Measurements from ENCODE around the gene MAGED2.
A peak's percentile ranks its signal among the peaks of the same experiment; 100 is the strongest.
"Not testable (repeated sequence)": the region's sequence is repeated elsewhere in the genome, so short reads cannot be mapped to it uniquely, and the experiment has no call there.

MAGED2 gene
- 82.4 to 133 reads per million in 2 donors for total RNA-seq

DNA sequence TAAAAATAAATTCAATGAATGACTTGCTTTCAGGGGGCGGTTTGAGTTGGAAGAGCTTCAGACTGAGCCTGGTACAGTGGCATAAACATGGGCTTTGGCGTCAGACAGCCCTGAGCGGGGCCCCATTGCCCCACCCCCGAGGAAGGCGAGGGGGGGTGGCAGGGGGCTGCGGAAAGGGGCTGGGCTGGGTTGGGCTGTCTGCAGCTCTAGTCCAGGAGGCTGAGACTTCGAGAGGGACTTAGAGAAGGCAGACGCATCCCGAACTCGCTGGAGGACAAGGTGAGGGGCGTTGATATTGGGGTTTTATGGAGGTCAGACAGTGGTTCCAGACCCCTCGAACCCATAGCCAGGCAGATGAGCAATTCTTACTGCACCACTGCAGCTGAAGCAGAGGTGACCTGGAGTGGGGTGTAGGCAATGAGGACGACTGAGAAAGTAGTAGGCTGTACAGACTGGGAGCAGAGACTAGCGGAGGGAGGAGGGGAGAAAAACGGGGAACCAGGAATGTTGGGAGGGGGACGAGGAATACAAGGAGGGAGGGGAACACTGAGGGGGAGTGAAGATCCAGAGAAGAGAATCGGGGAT, at the start of gene MAGED2:
TSS of gene MAGED2 (plus strand) at position 222 of the 585 bp plus-strand sequence. CDS start 1,587 bp downstream, outside the sequence.
- peak in 3 of 5 experiments; percentile 34 to 69 (median 45) for DNase-seq

DNA sequence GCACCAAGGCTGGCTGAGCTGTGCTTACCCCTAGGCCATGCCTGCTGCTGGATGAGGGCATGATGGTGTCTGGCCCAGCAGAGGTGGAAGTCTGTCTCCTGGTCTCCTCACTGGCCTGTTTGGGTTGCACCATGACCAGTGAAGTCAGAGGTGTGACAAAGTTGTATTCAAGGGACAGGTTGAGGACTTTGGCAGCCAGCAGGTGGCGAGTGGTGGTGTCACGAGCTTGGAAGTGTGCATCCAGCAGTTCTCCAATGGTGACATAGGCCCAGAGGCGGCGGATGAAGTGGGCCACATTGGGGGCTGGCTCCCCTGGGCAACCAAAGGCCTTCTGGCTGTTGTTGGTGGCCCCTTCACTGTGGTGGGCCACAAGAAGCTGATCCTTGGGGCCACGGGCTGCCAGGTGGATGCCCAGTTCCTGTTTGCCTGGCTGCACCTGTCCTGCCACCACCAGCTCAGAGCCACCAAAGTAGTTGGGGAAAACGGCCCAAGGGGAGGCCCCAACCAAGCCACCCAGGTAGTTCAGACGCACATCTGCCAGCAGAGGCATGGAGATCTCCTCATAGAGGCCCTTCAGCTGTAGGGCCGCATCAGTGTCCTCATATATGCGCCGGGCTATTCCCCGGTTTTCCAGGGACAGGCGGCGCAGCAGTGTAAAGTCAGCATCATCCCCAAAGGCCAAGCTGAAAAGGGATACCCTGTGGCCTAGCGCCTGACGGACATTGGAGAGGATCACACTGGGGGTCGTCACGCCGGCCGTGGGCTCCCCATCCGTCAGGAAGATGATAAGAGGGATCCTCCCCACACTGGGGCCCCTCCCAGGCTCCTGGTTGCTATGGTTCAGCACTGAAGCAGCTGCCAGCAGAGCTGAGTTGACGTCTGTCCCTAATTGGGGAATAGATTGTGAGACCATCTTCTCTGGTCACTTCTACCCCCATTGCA, 49.2 kb upstream of the MAGED2 start:
- DNase-seq = no peak

GRCh38 chrX:54774391-54775094, 33.0 kb upstream of the MAGED2 start:
- DNase-seq = not testable (repeated sequence)

- no peak for DNase-seq
Observed at GRCh38 chrX:54776061-54776460, 31.5 kb upstream of the MAGED2 start.

DNA sequence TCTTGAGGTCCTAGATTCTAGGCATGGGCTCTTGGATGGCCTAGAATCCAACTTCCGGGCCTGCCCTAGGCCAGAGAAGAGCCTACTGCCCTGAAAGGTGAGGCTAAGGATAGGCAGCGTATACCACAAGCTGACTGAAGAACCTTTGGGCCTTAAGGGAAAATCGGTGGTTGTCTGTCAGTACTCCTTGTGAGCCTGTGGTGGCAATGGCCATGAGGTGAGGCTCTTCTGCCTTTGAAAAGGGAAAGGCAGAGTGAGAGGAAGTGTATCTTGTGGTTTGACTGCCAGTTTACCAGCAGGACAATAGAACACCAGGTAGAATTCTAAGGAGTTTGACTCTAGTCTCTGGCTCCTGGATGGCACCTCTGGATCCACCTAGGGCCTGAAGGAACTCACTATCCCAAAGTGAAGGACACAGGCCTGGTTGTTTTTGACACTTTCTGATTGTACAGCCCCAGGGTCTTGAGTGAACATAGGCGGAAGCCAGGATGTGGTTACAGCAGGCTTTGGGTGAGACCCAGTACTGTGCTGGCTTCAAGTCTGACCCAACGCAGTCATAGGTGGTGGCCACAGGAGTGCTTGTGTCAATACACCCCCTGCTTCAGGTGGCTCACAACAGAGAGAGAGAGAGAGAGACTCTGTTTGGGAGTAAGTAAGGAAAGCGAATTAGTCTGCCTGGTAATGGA, 30.4 kb upstream of the MAGED2 start:
- DNase-seq = peak in 1 of 5 experiments; percentile 7

DNA sequence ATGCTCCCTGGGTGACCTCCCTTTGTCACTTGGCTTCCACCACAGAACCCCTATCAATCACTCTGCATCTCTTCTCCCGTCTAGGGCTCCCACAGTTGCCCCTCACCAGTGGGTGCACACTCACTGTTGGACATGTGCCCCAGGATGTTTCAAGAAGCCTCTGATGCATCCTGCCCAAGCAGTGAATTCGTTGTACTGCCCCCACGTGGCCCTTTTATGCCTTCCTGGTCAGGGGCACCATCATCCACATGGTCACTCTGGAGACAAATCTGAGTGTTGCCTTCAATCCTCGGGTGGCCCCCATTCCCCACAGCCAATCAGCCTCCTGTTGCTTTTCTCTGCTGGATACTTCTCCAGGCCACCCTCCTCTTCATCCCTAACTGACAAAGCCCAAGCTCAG, 21.6 kb upstream of the MAGED2 start:
- no peak for DNase-seq

DNA sequence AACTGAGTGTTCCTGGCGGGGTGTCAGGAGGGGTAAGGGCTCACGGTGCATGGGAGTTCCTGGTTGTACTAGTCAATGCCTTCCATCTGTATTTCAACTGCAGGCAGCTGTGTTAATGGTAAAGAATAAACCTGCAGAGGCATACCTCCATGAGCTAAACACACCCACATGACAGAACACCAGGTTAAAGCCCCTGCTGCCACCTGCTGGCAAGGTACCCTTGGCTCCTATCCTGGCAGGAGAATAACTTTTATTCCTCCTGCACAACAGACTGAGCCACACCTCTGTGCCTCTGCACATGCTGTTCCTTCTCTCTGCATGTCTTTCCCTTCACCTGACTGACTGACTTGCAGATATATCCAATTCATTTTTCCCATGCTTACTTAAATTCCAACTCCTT, 20.6 kb upstream of the MAGED2 start:
- peak in 1 of 5 experiments; percentile 24 for DNase-seq

GRCh38 chrX:54788446-54788845, 19.1 kb upstream of the MAGED2 start:
- no peak for DNase-seq

- DNase-seq = not testable (repeated sequence)
Observed at GRCh38 chrX:54789405-54789804, 18.1 kb upstream of the MAGED2 start.

DNA sequence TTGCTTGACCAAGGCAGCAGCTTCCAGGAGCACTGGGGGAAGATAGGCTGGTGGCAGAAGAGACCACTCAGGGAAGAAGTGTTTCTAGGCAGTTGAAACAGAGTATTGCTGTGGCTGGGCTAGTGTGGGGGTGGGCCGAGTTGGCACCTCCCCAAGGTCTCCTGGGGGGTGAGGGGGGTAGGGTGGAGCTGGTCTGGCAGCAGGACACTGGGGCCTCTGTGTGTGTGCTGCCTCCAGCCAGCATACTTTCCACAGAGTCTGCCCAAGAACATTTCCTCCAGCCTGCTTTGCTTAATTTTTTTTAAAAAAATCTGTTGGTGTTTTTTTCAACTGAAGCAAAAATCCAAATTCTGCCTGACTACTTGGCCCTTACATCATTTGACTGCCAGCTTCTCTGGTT, 13.5 kb upstream of the MAGED2 start:
- DNase-seq = no peak

- no peak for DNase-seq
Observed at GRCh38 chrX:54794795-54795194, 12.8 kb upstream of the MAGED2 start.

DNA sequence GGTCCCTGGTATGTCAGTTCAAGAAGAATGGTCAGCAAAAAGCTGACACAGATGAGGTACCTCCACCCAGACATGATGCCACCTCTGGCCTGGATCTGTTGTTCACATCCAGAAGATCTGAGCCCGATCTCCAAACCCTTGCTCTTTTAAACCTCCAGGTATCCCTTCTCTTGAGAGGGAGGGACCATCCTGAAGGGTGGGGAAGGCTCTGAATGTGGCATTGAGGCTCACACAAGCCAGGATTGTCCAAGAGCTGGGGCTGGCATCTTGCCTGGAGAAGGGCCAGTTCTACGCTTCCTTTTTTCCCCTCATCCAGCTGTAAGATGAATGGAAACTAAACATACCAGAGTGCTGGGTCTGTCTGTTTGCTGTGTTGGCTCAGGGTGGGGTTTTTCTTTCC, 9.4 kb upstream of the MAGED2 start, which contains the start of gene ITIH6:
TSS of gene ITIH6 (minus strand) at position 119 of the 400 bp plus-strand sequence. CDS start at position 74, 45 bp downstream.
- no peak for DNase-seq

GRCh38 chrX:54799046-54799445, 8.5 kb upstream of the MAGED2 start:
- no peak for DNase-seq

DNA sequence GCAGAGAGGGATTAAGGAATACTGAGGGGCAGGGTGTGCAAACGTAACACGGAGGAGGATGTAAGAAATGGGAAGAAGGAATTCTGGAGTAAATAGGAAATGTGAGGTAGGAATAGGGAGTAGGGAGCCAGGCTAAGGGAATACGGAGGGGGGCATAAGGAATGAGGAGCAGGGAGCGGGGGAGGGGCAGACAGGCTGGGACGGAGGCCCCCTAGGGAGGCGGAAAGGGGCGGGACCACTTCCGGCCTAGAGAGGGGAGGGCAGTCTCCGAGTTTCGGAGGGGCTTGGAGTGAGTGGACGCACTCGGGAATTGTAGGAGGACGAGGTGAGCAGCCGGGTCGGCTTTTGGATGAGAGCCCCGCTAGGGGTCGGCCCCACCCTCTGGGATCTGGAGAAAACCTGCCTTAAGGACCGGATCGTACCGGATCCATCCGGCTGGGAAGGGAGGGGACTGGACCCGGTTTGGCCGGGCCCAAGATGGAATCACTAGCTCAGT, 612 bp downstream of the MAGED2 start:
- DNase-seq = peak in 2 of 5 experiments; percentile 20 to 37

- peak; percentile 66 to 95 (median 85) for DNase-seq
Observed at GRCh38 chrX:54808605-54809483, 1.3 kb downstream of the MAGED2 start.

GRCh38 chrX:54810532-54810931, 3.0 kb downstream of the MAGED2 start:
- DNase-seq = no peak

DNA sequence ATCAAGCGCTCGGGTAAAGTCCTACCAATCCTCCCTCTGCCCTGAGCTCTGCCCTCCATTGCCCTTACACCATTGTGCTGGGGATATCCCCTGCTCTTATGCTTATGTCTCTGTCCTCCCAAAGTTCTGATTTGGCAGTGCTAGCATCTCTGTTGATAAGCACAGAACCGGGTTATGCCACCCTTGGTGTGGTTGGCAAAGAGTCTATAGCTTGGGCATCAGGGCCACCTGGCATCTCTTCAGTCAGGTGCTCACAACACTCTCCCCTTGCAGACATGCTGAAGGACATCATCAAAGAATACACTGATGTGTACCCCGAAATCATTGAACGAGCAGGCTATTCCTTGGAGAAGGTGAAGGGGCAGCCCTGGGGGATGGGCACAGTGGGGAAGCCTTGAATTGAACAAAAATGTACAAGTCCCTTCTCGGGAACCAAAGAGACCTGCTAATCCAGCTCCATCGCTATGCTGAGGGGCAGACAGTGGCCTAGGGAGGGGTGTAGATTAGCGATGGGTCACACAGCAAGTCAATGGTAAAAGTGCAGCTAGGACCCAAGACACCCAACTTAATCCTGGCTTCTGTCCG, 3.8 kb downstream of the MAGED2 start:
- DNase-seq = no peak

GRCh38 chrX:54812306-54812705, 4.8 kb downstream of the MAGED2 start:
- DNase-seq = no peak

- DNase-seq = no peak
Observed at GRCh38 chrX:54817220-54817820, 9.8 kb downstream of the MAGED2 start.

DNA sequence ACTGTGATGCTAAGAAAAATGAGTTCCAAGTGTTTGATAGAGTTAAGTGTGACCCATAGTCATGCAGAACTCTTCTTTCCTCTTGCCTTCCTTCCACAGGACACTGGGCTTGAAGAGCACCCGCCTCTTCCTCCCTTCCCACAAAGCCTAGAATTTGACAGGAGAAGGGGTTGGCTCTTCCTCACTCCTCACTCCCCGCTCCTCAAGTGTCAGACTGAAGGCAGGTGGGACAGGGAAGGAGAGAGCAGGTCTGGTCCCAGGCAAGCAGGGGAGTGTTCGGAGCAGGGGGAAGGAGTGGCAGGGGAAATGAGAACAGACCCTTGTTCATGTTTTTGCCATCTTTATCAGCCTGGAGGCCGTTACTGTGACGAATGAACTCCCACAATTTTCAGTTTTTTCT, 10.7 kb downstream of the MAGED2 start:
- DNase-seq = no peak

All from T-helper 2 cell (primary cell).